Activated T-cell treated with anti-CD3 and anti-CD28 coated beads, Interleukin-2, amount 50 U/mL, for 4 hours (primary cell): ENCODE measurements around the gene ZBTB20. TPM values are rescaled to one million over a fixed set of nuclear protein-coding genes. Genes with fewer than 3 reads are reported as not detected.

Experiments
- ATAC-seq, 2 donors: fragments of 200-7000 bp; cut with Tn5 transposase; one replicate each; pipeline ENCODE4 v1.10.0; 2021
- DNase-seq: peaks from one replicate; pipeline ENCODE4 v3.0.0-alpha.2; 2020
- H3K27me3 Mint-ChIP-seq: one replicate; pipeline ENCODE4 v1.8.0; 2021; ENCODE audit warnings: low read depth, mixed read lengths
- H3K36me3 Mint-ChIP-seq: one replicate; pipeline ENCODE4 v1.8.0; 2022; ENCODE audit warnings: mixed read lengths; ENCODE audit not compliant: insufficient read depth
- H3K4me1 Mint-ChIP-seq: one replicate; pipeline ENCODE4 v1.8.0; 2021; ENCODE audit warnings: low read depth, mixed read lengths
- H3K4me3 Mint-ChIP-seq: one replicate; pipeline ENCODE4 v1.8.0; 2021; ENCODE audit warnings: mild to moderate bottlenecking, moderate library complexity, mixed read lengths
- H3K9me3 Mint-ChIP-seq: one replicate; pipeline ENCODE4 v1.8.0; 2021; ENCODE audit warnings: mixed read lengths
- total RNA-seq, 3 donors: library from RNA; stranded (reverse); gene quantifications; one replicate each; pipeline ENCODE4 v1.2.1, GENCODE V29; 2021

ZBTB20 gene
- total RNA-seq, 3 donors from 2014 or later = 0.91 to 2.8 (median 1.8) TPM

- Mint-ChIP-seq H3K9me3 (peaks cover 5% of the 10 kb centered on the region), H3K4me3 (no peak overlapping the region), H3K27me3 (no peaks in the 10 kb centered on the region), H3K36me3 (peaks cover 46% of the 10 kb centered on the region), H3K4me1 (no peaks in the 10 kb centered on the region)
- no peak for DNase-seq
- no peak for ATAC-seq
Observed at GRCh38 chr3:114929971-114930732, 216.9 kb downstream of the ZBTB20 start.

DNA sequence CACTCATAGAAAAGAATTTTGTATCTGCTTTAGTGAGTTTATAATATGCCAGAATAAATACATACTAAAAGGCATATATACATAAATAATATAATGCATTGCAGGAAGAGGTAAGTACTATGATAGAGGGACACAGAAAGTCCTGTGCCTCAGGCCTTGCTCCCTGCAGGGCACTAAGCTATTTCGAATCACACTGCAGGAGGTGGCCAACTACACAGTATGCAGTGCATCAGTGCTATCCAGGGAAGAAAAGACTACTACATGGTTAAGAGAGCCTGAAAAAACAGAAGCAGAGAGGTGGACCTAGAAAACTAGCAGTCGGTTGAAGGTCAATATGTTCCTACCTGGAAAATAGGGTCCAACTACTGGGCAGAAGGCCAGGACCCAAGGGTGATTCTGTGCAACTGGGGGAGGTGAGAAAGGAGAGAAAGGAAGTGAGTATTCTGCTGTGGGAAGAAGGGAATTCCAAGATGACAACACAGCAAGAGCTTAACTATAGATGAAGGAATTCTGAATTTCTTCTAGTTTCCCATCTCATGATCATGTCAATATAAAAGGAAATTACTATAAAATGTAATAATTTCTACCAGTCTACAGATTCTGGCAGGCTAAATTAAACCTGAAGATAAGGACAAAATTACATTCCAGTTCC is 218.0 kb downstream of the ZBTB20 start:
- ATAC-seq = no peak
- DNase-seq = no peak
- Mint-ChIP-seq H3K9me3 (peaks cover 5% of the 10 kb centered on the region), H3K4me3 (no peak overlapping the region), H3K4me1 (no peaks in the 10 kb centered on the region), H3K27me3 (no peaks in the 10 kb centered on the region), H3K36me3 (peaks cover 47% of the 10 kb centered on the region)

GRCh38 chr3:114904633-114905032 is 242.5 kb downstream of the ZBTB20 start:
- Mint-ChIP-seq H3K4me1 (peaks cover 7% of the 10 kb centered on the region), H3K9me3 (no peaks in the 10 kb centered on the region), H3K27me3 (no peaks in the 10 kb centered on the region), H3K4me3 (no peak overlapping the region), H3K36me3 (peaks cover 17% of the 10 kb centered on the region)
- no peak for DNase-seq
- no peak for ATAC-seq

DNA sequence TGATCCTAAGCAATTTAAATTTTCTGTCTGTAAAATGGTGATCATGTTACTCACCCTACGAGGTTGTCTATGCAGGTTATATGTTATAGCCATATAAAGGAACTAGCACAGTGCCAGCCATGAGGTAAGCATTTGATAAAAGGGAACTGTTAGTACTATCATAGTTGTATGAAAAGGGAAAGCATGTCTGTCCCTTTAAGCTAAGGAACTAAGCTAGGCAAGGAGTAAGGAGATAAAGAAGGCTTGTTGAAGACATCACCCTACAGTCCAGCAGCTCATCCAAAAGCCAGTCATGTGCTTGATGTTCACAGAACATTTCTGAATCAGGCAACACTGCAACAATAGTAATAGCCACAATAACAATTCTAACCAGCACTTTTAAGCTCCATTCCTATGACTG is 243.9 kb downstream of the ZBTB20 start:
- Mint-ChIP-seq H3K4me1 (peaks cover 7% of the 10 kb centered on the region), H3K9me3 (no peaks in the 10 kb centered on the region), H3K36me3 (peaks cover 14% of the 10 kb centered on the region), H3K4me3 (no peak overlapping the region), H3K27me3 (no peaks in the 10 kb centered on the region)
- DNase-seq = no peak
- ATAC-seq = no peak

GRCh38 chr3:114902691-114903101 is 244.4 kb downstream of the ZBTB20 start:
- Mint-ChIP-seq H3K9me3 (no peaks in the 10 kb centered on the region), H3K36me3 (peaks cover 13% of the 10 kb centered on the region), H3K4me3 (no peak overlapping the region), H3K27me3 (no peaks in the 10 kb centered on the region), H3K4me1 (peaks cover 7% of the 10 kb centered on the region)
- DNase-seq (no peak), ATAC-seq (no peak)

DNA sequence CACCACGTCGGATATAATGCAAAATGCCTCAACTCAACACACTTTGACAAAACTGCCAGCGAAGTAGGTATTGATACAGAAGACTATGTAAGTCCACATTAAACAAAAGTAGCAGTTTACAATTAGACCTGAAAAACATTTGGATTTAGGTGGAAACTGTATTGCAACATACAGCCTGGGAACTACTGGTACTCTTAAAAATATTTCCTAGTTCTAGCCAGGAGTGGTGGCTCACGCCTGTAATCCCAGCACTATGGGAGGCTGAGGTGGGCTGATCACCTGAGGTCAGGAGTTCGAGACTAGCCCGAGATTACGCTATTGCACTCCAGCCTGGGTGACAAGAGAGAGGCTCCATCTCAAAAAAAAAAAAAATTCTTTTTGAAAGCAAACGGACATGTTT is 246.2 kb downstream of the ZBTB20 start:
- ATAC-seq (no peak), DNase-seq (no peak)
- Mint-ChIP-seq H3K36me3 (peaks cover 12% of the 10 kb centered on the region), H3K4me3 (no peak overlapping the region), H3K4me1 (peaks cover 7% of the 10 kb centered on the region), H3K9me3 (no peaks in the 10 kb centered on the region), H3K27me3 (no peaks in the 10 kb centered on the region)

DNA sequence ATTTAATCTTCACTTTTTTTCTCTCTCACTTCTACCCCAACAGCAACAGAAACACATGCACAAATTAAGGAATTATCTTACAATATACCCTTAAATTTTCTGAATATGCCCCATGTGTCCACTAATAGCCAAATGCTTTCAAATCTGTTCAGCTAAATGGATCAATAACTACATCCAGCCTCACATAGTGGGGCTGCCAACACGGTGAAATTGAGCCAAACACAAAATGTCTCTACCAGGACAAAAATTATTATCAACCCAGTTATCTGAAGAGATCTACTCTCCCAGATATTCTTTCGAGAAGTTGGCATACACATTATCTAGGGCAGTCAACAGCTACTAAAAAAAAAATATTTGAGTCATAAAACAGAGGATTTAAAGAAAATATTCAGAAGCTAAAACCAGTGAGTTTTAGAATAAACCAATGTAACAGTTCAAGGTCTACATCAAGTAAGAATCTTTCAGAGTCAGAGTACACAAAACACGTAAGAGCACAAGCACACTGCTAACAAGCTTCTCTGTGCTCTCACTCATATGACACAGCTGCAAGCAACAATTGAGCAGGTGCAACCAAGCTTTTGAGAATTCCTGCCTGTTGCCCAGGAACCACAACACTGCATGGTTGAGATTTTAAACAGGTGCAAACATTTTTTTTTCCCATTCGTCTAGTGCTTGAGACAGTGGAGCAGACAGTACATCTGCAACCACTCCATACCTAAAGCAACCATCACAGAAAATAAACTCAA is 247.7 kb downstream of the ZBTB20 start:
- no peaks in the 10 kb centered on the region for H3K27me3 Mint-ChIP-seq
- ATAC-seq (no peak), DNase-seq (no peak)
- peaks cover 3% of the 10 kb centered on the region for H3K4me1 Mint-ChIP-seq
- H3K36me3 Mint-ChIP-seq = peaks cover 12% of the 10 kb centered on the region
- H3K9me3 Mint-ChIP-seq = no peaks in the 10 kb centered on the region
- no peak overlapping the region for H3K4me3 Mint-ChIP-seq

DNA sequence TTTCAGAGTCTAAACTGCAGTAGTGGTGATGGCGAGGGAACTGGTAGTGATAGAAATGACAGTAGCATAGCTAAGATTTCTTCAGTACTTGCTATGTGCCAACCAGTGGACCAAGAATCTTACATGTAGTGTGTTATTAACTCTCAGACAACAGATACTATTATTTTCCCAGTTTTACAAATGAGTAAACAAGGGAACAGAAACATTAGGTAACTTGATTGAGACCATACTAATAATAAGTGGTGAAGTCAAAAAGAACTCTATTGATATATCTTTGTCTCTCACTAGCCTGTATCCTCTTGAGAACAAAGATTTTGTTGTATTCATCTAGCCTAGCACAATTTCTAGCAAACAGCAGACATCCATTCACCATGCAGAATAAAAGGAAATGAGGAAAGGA is 250.1 kb downstream of the ZBTB20 start:
- H3K4me1 Mint-ChIP-seq = peaks cover 3% of the 10 kb centered on the region
- peaks cover 15% of the 10 kb centered on the region for H3K36me3 Mint-ChIP-seq
- no peak overlapping the region for H3K4me3 Mint-ChIP-seq
- no peaks in the 10 kb centered on the region for H3K27me3 Mint-ChIP-seq
- no peak for ATAC-seq
- no peak for DNase-seq
- no peaks in the 10 kb centered on the region for H3K9me3 Mint-ChIP-seq

DNA sequence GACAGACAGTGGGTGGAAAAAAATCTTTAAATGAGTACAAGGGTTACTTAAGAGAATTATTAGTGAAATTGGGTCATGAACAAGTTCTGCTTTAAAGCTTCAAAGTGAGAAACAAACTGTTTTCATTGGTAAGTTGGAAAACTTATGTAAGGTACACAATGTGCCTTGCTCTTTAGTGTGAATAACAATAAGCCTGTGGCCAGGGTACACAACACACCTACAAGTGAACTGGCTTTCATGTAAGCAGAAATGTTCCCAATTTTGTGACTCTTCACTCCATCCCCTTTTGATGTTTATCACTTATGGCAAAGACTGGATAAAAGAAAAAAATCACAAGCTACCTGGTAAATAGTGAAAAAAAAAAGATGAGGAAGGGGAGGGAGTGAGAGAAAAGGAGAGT is 253.7 kb downstream of the ZBTB20 start:
- no peaks in the 10 kb centered on the region for H3K9me3 Mint-ChIP-seq
- no peaks in the 10 kb centered on the region for H3K27me3 Mint-ChIP-seq
- DNase-seq (no peak), ATAC-seq (no peak)
- H3K4me1 Mint-ChIP-seq = no peaks in the 10 kb centered on the region
- H3K4me3 Mint-ChIP-seq = no peak overlapping the region
- H3K36me3 Mint-ChIP-seq = peaks cover 10% of the 10 kb centered on the region

DNA sequence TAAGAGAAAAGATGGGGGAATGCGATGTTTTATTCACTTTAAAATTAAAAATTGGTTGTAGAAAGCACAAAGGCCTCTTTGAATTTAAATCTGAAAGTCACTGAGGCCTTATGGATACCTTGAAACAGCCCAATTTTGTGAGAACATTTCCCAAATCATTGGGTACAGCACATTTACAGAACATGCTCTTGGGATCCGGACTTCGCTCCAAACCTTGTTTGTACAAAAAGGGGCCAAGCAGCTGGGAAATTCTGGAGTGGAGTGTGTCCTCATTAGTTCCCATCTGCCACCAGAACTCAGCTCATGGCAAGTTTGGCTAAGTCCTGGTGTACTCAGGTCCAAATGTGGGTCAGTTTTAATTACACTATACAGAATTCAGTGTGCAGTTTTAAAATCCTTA is 254.2 kb downstream of the ZBTB20 start:
- no peak for DNase-seq
- Mint-ChIP-seq H3K9me3 (no peaks in the 10 kb centered on the region), H3K36me3 (peaks cover 10% of the 10 kb centered on the region), H3K27me3 (no peaks in the 10 kb centered on the region), H3K4me3 (no peak overlapping the region), H3K4me1 (no peaks in the 10 kb centered on the region)
- no peak for ATAC-seq

- H3K27me3 Mint-ChIP-seq = no peaks in the 10 kb centered on the region
- no peaks in the 10 kb centered on the region for H3K4me1 Mint-ChIP-seq
- DNase-seq (no peak), ATAC-seq (no peak)
- no peaks in the 10 kb centered on the region for H3K9me3 Mint-ChIP-seq
- peaks cover 10% of the 10 kb centered on the region for H3K36me3 Mint-ChIP-seq
- no peak overlapping the region for H3K4me3 Mint-ChIP-seq
Observed at GRCh38 chr3:114892131-114892879, 254.8 kb downstream of the ZBTB20 start.

- ATAC-seq (no peak), DNase-seq (no peak)
- H3K9me3 Mint-ChIP-seq = no peaks in the 10 kb centered on the region
- peaks cover 12% of the 10 kb centered on the region for H3K36me3 Mint-ChIP-seq
- H3K4me1 Mint-ChIP-seq = peaks cover 3% of the 10 kb centered on the region
- no peaks in the 10 kb centered on the region for H3K27me3 Mint-ChIP-seq
- no peak overlapping the region for H3K4me3 Mint-ChIP-seq
Observed at GRCh38 chr3:114887806-114888205, 259.3 kb downstream of the ZBTB20 start.

DNA sequence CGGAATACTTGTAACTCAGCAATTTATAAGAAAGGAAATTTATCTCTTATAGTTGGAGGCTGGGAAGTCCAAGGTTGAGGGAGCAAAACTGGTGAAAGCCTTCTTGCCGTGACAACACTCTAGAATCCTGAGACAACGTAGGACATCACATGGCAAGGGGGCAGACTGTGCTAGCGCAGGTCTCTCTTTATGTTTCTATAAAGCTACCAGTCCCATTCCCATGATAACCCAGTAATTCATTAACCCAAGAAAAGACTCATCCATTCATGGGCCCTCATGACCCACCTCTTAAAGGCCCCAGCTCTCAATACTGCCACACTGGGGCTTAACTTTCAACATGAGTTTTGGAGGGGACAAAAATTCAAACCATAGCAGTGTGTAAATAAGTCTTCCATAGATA is 260.2 kb downstream of the ZBTB20 start:
- no peaks in the 10 kb centered on the region for H3K9me3 Mint-ChIP-seq

DNA sequence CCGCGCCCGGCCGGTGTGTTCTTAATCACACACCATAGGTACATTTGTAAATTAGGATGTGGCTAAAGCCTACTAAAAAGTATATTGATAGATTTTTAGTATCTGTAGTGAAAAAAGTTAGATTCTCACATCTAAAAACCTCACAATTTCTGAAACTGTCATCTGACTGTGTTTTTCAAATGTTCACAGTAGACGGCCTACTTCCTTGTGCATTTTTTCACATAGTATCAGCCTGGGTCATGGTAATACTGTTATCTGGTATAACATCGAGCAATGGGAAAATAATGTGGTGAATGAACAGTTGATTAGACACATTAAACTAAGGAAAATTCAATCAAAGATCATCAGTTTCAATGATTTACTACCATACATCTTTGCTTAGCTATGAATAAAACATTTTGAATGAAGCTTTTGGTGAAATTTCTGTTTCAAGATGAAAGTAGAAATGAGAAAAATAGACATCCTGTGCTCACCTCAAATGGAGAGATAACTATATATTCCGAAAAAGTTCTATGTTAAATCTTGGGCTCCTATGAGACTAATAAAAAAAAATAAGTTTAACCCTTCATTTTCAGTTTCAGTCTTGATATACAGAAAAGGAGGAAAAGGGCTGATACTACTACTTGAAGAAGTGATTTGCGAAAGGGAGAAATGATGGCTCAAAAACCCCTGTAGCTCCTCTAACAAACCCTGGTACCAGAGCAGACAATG is 262.7 kb downstream of the ZBTB20 start:
- DNase-seq (no peak), ATAC-seq (no peak)

More for the DNA sequence above, 260.2 kb downstream of the ZBTB20 start:
- Mint-ChIP-seq H3K4me3 (no peak overlapping the region), H3K36me3 (peaks cover 9% of the 10 kb centered on the region), H3K4me1 (peaks cover 3% of the 10 kb centered on the region), H3K27me3 (no peaks in the 10 kb centered on the region)
- ATAC-seq (no peak), DNase-seq (no peak)

More for the DNA sequence above, 262.7 kb downstream of the ZBTB20 start:
- Mint-ChIP-seq H3K27me3 (no peaks in the 10 kb centered on the region), H3K4me1 (peaks cover 6% of the 10 kb centered on the region), H3K4me3 (no peak overlapping the region), H3K9me3 (no peaks in the 10 kb centered on the region), H3K36me3 (peaks cover 12% of the 10 kb centered on the region)
